Heart left ventricle (tissue), 16 donors: ENCODE measurements around the gene CACNG7. TPM values are rescaled to one million over a fixed set of nuclear protein-coding genes. Genes with fewer than 3 reads are reported as not detected.

Experiments
- ATAC-seq, 4 donors: fragments of 200-7000 bp; cut with Tn5 transposase; one replicate each; pipeline ENCODE4 v1.9.1; 2020 to 2022; ENCODE audit warnings: moderate library complexity in 4 of 4, mild to moderate bottlenecking in 3 of 4, moderate number of reproducible peaks in 1 of 4
- DNase-seq, 5 donors: peaks; one replicate each; pipeline ENCODE4 v3.0.0-alpha.2; 2020
- H3K27ac ChIP-seq, 12 donors: fragments of 200-600 bp; sonication (generic) in 4 of 12; one replicate each; pipeline versions ENCODE4 v1.5.0 to v1.8.0; 2016 to 2022; ENCODE audit warnings: mild to moderate bottlenecking in 2 of 12
- H3K27me3 ChIP-seq, 9 donors: fragments of 200-600 bp; sonication (generic) in 2 of 9; one replicate each; pipeline versions ENCODE4 v1.5.1 to v1.8.0; 2016 to 2022; ENCODE audit warnings: mild to moderate bottlenecking in 3 of 9
- H3K36me3 ChIP-seq, 9 donors: fragments of 200-600 bp; sonication (generic) in 2 of 9; one replicate each; pipeline versions ENCODE4 v1.5.0 to v1.8.0; 2018 to 2022; ENCODE audit warnings: mild to moderate bottlenecking in 2 of 9
- H3K4me1 ChIP-seq, 12 donors: fragments of 200-600 bp; sonication (generic) in 4 of 12; one replicate each; pipeline versions ENCODE4 v1.5.0 to v1.8.0; 2016 to 2022; ENCODE audit warnings: mild to moderate bottlenecking in 3 of 12
- H3K4me3 ChIP-seq, 12 donors: fragments of 200-600 bp; sonication (generic) in 4 of 12; one replicate each; pipeline versions ENCODE4 v1.5.0 to v1.8.0; 2017 to 2022; ENCODE audit warnings: mild to moderate bottlenecking in 9 of 12, moderate library complexity in 4 of 12
- H3K9me3 ChIP-seq, 12 donors: fragments of 200-600 bp; sonication (generic) in 4 of 12; one replicate each; pipeline versions ENCODE4 v1.5.0 to v1.8.0; 2016 to 2022; ENCODE audit warnings: mild to moderate bottlenecking in 1 of 12
- CTCF ChIP-seq, 12 donors: fragments of 200-600 bp; sonication (generic) in 4 of 12; IDR thresholded peaks; one replicate each; pipeline versions ENCODE4 v1.5.0 to v1.8.0; 2018 to 2022; ENCODE audit warnings: antibody characterized with exemption in 12 of 12, mild to moderate bottlenecking in 5 of 12
- POLR2A ChIP-seq, 2 donors: fragments of 450-650 bp; IDR thresholded peaks; one replicate each; pipeline ENCODE4 v1.6.1; 2017; ENCODE audit warnings: antibody characterized with exemption in 2 of 2, mild to moderate bottlenecking in 2 of 2, moderate library complexity in 2 of 2
- WGBS, 4 donors: extraction: QIAGEN DNeasy Blood & Tissue Kit in 2 of 4; methylation state at CpG; one replicate each; pipeline versions ENCODE4 v1.1.5 to v1.1.7; 2013 to 2018; 5-methylcytosine and 5-hydroxymethylcytosine counted together
- intact Hi-C, 10 donors: fragments of 100-400 bp; cut with DNase I; formaldehyde crosslinking; loops; one replicate each; pipeline versions ENCODE4 v1.11.1 to v1.14.2; 2022
- polyA plus RNA-seq, 2 donors: library from polyadenylated mRNA; stranded (reverse); fragments of 200-250 nt; gene quantifications; one replicate each; pipeline ENCODE4 v1.2.3, GENCODE V29; 2013
- total RNA-seq, 9 donors: library from RNA; depleted of rRNA in 2 of 9; stranded (reverse); fragments of >200 nt in 2 of 9; fragmentation: NEBNext Ultra II Directional in 3 of 9; extraction: Animal tissue kit (Norgen Biotek cat#: 25700) in 3 of 9; gene quantifications; one replicate each; pipeline versions ENCODE4 v1.1.0 to v1.2.4, GENCODE V29; 2016 to 2023
- donor health status: ischemic (EF 13 %, LVEDD 7.1; RV severe dilation, severe dysfunction).
- donor health status: healthy with polysubstance abuse.
- donor health status: DM: no; HTN: yes; CAD: no.
- donor health status: DM: no; HTN: no; CAD: no.
- donor health status: ischemic (EF 25% LVEDD 6.9; RV normal size, moderate dysfunction).
- donor health status: ischemic (EF 25% LVEDD 5.7; RV mildly dilated, moderate dysfunction).
- donor health status: healthy.
- donor health status: DM: yes; HTN: yes; CAD: no.
- donor health status: ischemic (EF 35%, LVEDD 5.7; RV mildly dilated, moderate dysfunction).
- donor health status: nonischemic (EF 11% LVEDD 7.7; RV severe dilation, severe dysfunction).
- donor health status: DM: yes; HTN: yes; CAD: no.
- donor health status: PGD.
- donor health status: ischemic (EF 29% LVEDD 5.4; RV normal size, mild dysfunction).
- donor health status: nonischemic (EF 23%, LVEDD 6.1; RV moderate dilation, normal function).

The CACNG7 gene
- total and polyA plus RNA-seq, 11 donors: not detected

GRCh38 chr19:53953383-53953782, 44.3 kb downstream of the CACNG7 start:
- WGBS, 4 donors: 82 to 90% (median 89%) methylated on average over 8 of the region's 8 CpGs
- DNase-seq (no peak), ATAC-seq (no peak)
- Histone ChIP-seq H3K9me3 (peaks cover 0 to 3% (median 0%) of the 10 kb centered on the region in 12 donors), H3K27ac (no peak overlapping the region), H3K27me3 (peaks cover 8 to 90% (median 29%) of the 10 kb centered on the region in 9 donors), H3K4me1 (no peaks in the 10 kb centered on the region), H3K4me3 (no peak overlapping the region), H3K36me3 (no peaks in the 10 kb centered on the region)
- TF ChIP-seq CTCF (IDR thresholded peaks at IDR 0.05): no peak
- no peak for TF ChIP-seq POLR2A (IDR thresholded peaks at IDR 0.05)
- intact Hi-C loops: no loop called here

GRCh38 chr19:53957448-53958167, 48.5 kb downstream of the CACNG7 start:
- Histone ChIP-seq H3K4me1 (no peaks in the 10 kb centered on the region), H3K27ac (no peak overlapping the region), H3K27me3 (peaks cover 29 to 89% (median 50%) of the 10 kb centered on the region in 9 donors), H3K36me3 (no peaks in the 10 kb centered on the region), H3K9me3 (peaks cover 0 to 3% (median 0%) of the 10 kb centered on the region in 12 donors), H3K4me3 (no peak overlapping the region)
- intact Hi-C loops: no loop called here
- DNase-seq (no peak), ATAC-seq (no peak)
- WGBS, 4 donors: 3 to 9% (median 5%) methylated on average over 15 of the region's 15 CpGs
- TF ChIP-seq POLR2A (IDR thresholded peaks at IDR 0.05) (no peak), CTCF (IDR thresholded peaks at IDR 0.05) (no peak)

- peaks cover 33 to 90% (median 55%) of the 10 kb centered on the region in 9 donors for H3K27me3 ChIP-seq
- H3K9me3 ChIP-seq: peaks cover 0 to 3% (median 0%) of the 10 kb centered on the region in 12 donors
- H3K27ac ChIP-seq: no peak overlapping the region
- intact Hi-C loops: no loop called here
- DNase-seq: no peak
- no peak for TF ChIP-seq CTCF (IDR thresholded peaks at IDR 0.05)
- no peak for TF ChIP-seq POLR2A (IDR thresholded peaks at IDR 0.05)
- WGBS, 4 donors: 1 to 6% (median 2%) methylated on average over 12 to 14 of the region's 14 CpGs
- H3K4me1 ChIP-seq: peaks cover 0 to 5% (median 0%) of the 10 kb centered on the region in 12 donors
- H3K36me3 ChIP-seq: no peaks in the 10 kb centered on the region
- H3K4me3 ChIP-seq: no peak overlapping the region
- no peak for ATAC-seq
Observed at GRCh38 chr19:53958168-53958571, 49.1 kb downstream of the CACNG7 start.

GRCh38 chr19:53958823-53959757, 50.0 kb downstream of the CACNG7 start:
- ATAC-seq (no peak), DNase-seq (no peak)
- WGBS, 4 donors: 1 to 3% (median 2%) methylated on average over 22 of the region's 22 CpGs
- peaks cover 35 to 89% (median 64%) of the 10 kb centered on the region in 9 donors for H3K27me3 ChIP-seq
- H3K4me1 ChIP-seq: peaks cover 0 to 7% (median 0%) of the 10 kb centered on the region in 12 donors
- TF ChIP-seq POLR2A (IDR thresholded peaks at IDR 0.05): no peak
- no peak for TF ChIP-seq CTCF (IDR thresholded peaks at IDR 0.05)
- no peak overlapping the region for H3K4me3 ChIP-seq
- H3K9me3 ChIP-seq: peaks cover 0 to under 1% (median 0%) of the 10 kb centered on the region in 12 donors
- no peaks in the 10 kb centered on the region for H3K36me3 ChIP-seq
- H3K27ac ChIP-seq: no peak overlapping the region
- intact Hi-C loops: no loop called here
